ENCODE measurements around the gene POSTN.
"Not testable (repeated sequence)": the region's sequence is repeated elsewhere in the genome, so short reads cannot be mapped to it uniquely, and the experiment has no call there.

Gene POSTN

DNA sequence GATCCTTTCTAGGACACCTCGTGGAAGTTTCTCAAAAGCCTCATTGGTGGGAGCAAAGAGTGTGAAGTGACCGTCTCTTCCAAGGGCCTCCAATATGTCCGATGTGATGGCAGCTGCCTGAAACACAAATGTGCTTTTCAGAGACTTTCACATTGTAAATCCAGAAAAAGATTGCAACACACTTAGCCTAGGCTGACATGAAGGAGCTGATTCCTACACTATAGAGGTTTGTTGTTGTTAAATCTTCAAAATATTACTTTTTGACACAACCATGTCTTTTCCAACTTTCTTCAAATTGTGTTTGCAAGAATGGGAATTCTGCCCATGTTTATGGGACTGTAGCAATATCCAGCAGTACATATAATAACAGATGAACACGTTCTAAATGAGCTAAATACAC lies 12.4 kb downstream of the POSTN start:
- no peak overlapping the region for H3K4me3 ChIP-seq (ENCODE audit: low read depth, low read length)
- DNase-seq (ENCODE audit: low read depth): no peak
- no peak for TF ChIP-seq CTCF (IDR thresholded peaks at IDR 0.05; ENCODE audit: control insufficient read depth, extremely low read depth, insufficient read depth)

DNA sequence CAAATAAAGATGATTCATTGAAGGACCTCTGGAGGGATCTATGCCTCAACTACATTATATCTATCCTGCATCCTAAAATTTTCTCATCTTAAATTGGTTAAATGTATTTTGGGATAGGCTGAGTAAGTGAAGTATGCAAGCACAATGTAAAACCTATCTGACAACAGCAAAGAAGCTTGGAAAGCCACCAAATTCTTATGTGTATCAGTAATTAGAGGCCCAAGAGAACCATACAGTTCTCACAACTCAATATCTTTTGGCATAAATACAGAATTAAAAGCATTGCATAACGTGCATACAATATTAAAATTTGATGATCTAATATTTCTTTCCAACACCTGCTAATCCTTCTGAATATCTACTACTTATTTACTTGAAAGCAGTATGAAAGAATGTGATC lies 13.0 kb downstream of the POSTN start:
- no peak overlapping the region for H3K4me3 ChIP-seq (ENCODE audit: low read depth, low read length)
- no peak for DNase-seq (ENCODE audit: low read depth)
- no peak for TF ChIP-seq CTCF (IDR thresholded peaks at IDR 0.05; ENCODE audit: control insufficient read depth, extremely low read depth, insufficient read depth)

- no peak for DNase-seq (ENCODE audit: low read depth)
- H3K4me3 ChIP-seq (ENCODE audit: low read depth, low read length): no peak overlapping the region
- no peak for TF ChIP-seq CTCF (IDR thresholded peaks at IDR 0.05; ENCODE audit: control insufficient read depth, extremely low read depth, insufficient read depth)
These were observed 22.0 kb downstream of the POSTN start for GRCh38 chr13:37576601-37577000.

GRCh38 chr13:37565425-37565824 lies 33.1 kb downstream of the POSTN start:
- no peak for DNase-seq (ENCODE audit: low read depth)
- TF ChIP-seq CTCF (IDR thresholded peaks at IDR 0.05; ENCODE audit: control insufficient read depth, extremely low read depth, insufficient read depth): no peak
- no peak overlapping the region for H3K4me3 ChIP-seq (ENCODE audit: low read depth, low read length)

DNA sequence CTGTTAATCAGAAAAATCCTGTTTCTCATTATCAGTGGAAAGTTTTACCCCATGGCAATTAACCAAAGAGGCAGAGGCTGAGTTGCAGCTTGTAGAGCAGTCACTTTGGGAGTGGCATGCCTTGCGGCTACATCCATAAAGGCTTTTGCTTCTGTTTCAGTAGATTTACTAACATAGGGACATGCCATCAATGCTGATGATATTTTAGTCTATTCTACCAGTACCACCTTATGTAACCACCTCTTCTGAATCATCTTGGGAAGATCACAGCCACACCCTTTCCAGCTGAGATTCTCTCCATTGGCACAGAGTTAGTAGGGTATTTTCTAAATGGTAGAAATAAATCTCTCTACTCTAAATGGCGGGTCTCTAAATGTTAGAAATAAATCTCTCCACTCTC lies 37.5 kb downstream of the POSTN start:
- no peak for TF ChIP-seq CTCF (IDR thresholded peaks at IDR 0.05; ENCODE audit: control insufficient read depth, extremely low read depth, insufficient read depth)
- no peak overlapping the region for H3K4me3 ChIP-seq (ENCODE audit: low read depth, low read length)
- no peak for DNase-seq (ENCODE audit: low read depth)

GRCh38 chr13:37560526-37560925 lies 38.0 kb downstream of the POSTN start:
- DNase-seq (ENCODE audit: low read depth): no peak
- no peak overlapping the region for H3K4me3 ChIP-seq (ENCODE audit: low read depth, low read length)
- TF ChIP-seq CTCF (IDR thresholded peaks at IDR 0.05; ENCODE audit: control insufficient read depth, extremely low read depth, insufficient read depth): no peak

- not testable (repeated sequence) for DNase-seq (ENCODE audit: low read depth); H3K4me3 ChIP-seq (ENCODE audit: low read depth, low read length)
These were observed 39.8 kb downstream of the POSTN start for GRCh38 chr13:37558766-37559165.

DNA sequence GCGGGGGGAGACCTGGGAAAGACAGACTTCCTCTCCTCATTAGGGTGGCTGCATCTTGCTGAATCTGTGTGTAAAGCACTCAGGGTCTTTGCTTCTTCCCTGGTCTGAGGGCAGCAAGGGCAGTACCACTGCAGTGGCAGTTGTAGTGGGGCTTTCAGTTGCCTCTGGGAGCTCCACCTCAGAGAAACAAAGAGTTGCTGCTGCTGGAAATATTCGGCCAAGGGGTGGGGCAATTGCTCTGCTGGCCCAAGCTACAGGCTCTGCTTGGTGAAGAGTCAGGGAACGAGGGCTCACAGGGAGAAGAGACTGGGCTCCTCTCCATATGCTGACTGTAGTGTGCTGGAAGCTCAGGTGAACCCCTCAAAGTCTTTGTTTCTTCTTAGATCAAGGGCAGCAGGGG lies 52.5 kb downstream of the POSTN start:
- H3K4me3 ChIP-seq (ENCODE audit: low read depth, low read length): no peak overlapping the region
- no peak for DNase-seq (ENCODE audit: low read depth)
- no peak for TF ChIP-seq CTCF (IDR thresholded peaks at IDR 0.05; ENCODE audit: control insufficient read depth, extremely low read depth, insufficient read depth)
